GM03348 (cell line): ENCODE results near the gene KIF12.

ENCODE experiments used
- DNase-seq: peaks from one replicate; pipeline ENCODE4 v3.0.0; 2012; ENCODE audit warnings: low spot score

The KIF12 gene

GRCh38 chr9:114105236-114105635, 6.1 kb upstream of the KIF12 start:
- DNase-seq = no peak

- DNase-seq = no peak
These were observed 3.4 kb upstream of the KIF12 start for GRCh38 chr9:114102484-114102883.

- no peak for DNase-seq
These were observed 1.4 kb upstream of the KIF12 start for GRCh38 chr9:114100536-114100935.

GRCh38 chr9:114099669-114100270, 678 bp upstream of the KIF12 start:
- no peak for DNase-seq

- peak; percentile 67 for DNase-seq
These were observed 814 bp downstream of the KIF12 start for GRCh38 chr9:114098021-114098935.

GRCh38 chr9:114097613-114098020, 1.5 kb downstream of the KIF12 start:
- no peak for DNase-seq

GRCh38 chr9:114096866-114097612, 2.1 kb downstream of the KIF12 start:
- no peak for DNase-seq

GRCh38 chr9:114096041-114096511, 3.0 kb downstream of the KIF12 start:
- no peak for DNase-seq

GRCh38 chr9:114094971-114095370, 4.1 kb downstream of the KIF12 start:
- DNase-seq = no peak

GRCh38 chr9:114093761-114094505, 5.2 kb downstream of the KIF12 start:
- no peak for DNase-seq

GRCh38 chr9:114093031-114093471, 6.0 kb downstream of the KIF12 start:
- no peak for DNase-seq

- DNase-seq = no peak
These were observed 6.8 kb downstream of the KIF12 start for GRCh38 chr9:114092336-114092735.

GRCh38 chr9:114091711-114092110, 7.4 kb downstream of the KIF12 start:
- no peak for DNase-seq

- no peak for DNase-seq
These were observed 8.3 kb downstream of the KIF12 start for GRCh38 chr9:114090798-114091197.

- no peak for DNase-seq
These were observed 9.8 kb downstream of the KIF12 start for GRCh38 chr9:114089206-114089840.

- DNase-seq = no peak
These were observed 10.4 kb downstream of the KIF12 start for GRCh38 chr9:114088571-114089170.

GRCh38 chr9:114087721-114088120, 11.4 kb downstream of the KIF12 start:
- DNase-seq = no peak

GRCh38 chr9:114086607-114087006, 12.5 kb downstream of the KIF12 start:
- no peak for DNase-seq

- DNase-seq = no peak
These were observed 13.1 kb downstream of the KIF12 start for GRCh38 chr9:114086009-114086408.

GRCh38 chr9:114085387-114085789, 13.7 kb downstream of the KIF12 start:
- DNase-seq = no peak
